Type B pancreatic cell (in vitro differentiated cells): ENCODE results near the gene PARD3. TPM values are rescaled to one million over a fixed set of nuclear protein-coding genes. Genes with fewer than 3 reads are reported as not detected.
"Not testable (repeated sequence)": the region's sequence is repeated elsewhere in the genome, so short reads cannot be mapped to it uniquely, and the experiment has no call there.

Experiments
- DNase-seq: peaks from one replicate; pipeline ENCODE4 v3.0.0; 2021; ENCODE audit warnings: mixed read lengths; ENCODE audit not compliant: unreplicated experiment; ENCODE audit errors: extremely low spot score
- H3K27ac Mint-ChIP-seq: 2 replicates; pipeline ENCODE4 v1.8.0; 2021; ENCODE audit warnings: mild to moderate bottlenecking, mixed read lengths
- H3K27me3 Mint-ChIP-seq: 2 replicates; pipeline ENCODE4 v1.8.0; 2021; ENCODE audit warnings: mixed read lengths
- H3K36me3 Mint-ChIP-seq: 2 replicates; pipeline ENCODE4 v1.8.0; 2021; ENCODE audit warnings: mixed read lengths
- H3K4me1 Mint-ChIP-seq: one replicate; pipeline ENCODE4 v1.8.0; 2021; ENCODE audit warnings: mixed read lengths; ENCODE audit not compliant: unreplicated experiment
- H3K4me3 Mint-ChIP-seq: 2 replicates; pipeline ENCODE4 v1.8.0; 2021; ENCODE audit warnings: mild to moderate bottlenecking, mixed read lengths
- H3K9me3 Mint-ChIP-seq: 2 replicates; pipeline ENCODE4 v1.8.0; 2021; ENCODE audit warnings: mixed read lengths
- total RNA-seq: library from RNA; stranded (reverse); gene quantifications from 2 replicates; pipeline ENCODE4 v1.2.1, GENCODE V29; 2021; ENCODE audit warnings: low replicate concordance
- TF ChIP-seq, protein P1 (sequence below): fragments of 200-600 bp; sonication (generic); conservative IDR thresholded peaks from 2 replicates; pipeline ENCODE4 v1.5.0; 2021; ENCODE audit warnings: antibody characterized with exemption, mild to moderate bottlenecking

The PARD3 gene
- total RNA-seq, 1 donor from 2014 or later, result 52.3 TPM

DNA sequence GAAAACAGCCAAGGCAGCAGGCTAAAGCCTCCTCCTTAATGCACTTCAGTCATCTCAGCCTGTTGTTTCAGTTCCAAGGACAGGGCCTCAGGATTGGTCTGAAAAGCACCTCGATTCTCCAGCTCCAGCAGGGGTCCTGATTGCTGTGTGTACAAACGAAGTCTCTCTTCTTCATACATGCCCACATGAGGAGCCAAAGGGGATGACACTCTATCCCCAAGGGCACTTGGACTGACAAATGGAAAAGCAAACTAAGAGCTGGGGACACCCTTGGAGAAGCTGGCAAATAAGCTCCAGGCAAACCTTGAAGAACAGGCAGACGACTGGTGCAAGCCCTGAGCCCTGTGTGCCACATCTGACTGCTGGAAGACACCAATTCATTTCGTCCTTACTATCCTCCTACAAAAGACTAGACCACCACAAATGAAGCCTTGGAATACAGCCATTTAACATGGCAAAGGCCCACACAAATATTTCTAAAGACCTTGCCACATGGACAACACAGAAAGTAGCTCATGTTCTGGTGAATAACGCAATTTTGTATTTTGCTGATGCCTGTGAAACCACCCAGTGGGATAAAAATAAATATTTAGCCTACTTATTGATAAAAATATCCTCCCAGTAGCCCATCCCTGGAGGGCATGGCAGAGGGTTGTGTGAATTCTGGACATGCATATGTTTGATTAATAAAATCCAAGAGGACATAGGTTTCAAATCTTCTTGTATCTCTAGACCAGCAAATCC is 61.9 kb downstream of the PARD3 start:
- Mint-ChIP-seq H3K4me1 (peaks cover 47% of the 10 kb centered on the region), H3K36me3 (no peaks in the 10 kb centered on the region), H3K27me3 (no peaks in the 10 kb centered on the region), H3K27ac (no peak overlapping the region), H3K4me3 (no peak overlapping the region), H3K9me3 (no peaks in the 10 kb centered on the region)
- TF ChIP-seq, protein P1, sequence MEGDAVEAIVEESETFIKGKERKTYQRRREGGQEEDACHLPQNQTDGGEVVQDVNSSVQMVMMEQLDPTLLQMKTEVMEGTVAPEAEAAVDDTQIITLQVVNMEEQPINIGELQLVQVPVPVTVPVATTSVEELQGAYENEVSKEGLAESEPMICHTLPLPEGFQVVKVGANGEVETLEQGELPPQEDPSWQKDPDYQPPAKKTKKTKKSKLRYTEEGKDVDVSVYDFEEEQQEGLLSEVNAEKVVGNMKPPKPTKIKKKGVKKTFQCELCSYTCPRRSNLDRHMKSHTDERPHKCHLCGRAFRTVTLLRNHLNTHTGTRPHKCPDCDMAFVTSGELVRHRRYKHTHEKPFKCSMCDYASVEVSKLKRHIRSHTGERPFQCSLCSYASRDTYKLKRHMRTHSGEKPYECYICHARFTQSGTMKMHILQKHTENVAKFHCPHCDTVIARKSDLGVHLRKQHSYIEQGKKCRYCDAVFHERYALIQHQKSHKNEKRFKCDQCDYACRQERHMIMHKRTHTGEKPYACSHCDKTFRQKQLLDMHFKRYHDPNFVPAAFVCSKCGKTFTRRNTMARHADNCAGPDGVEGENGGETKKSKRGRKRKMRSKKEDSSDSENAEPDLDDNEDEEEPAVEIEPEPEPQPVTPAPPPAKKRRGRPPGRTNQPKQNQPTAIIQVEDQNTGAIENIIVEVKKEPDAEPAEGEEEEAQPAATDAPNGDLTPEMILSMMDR, result no peak
- no peak for DNase-seq

DNA sequence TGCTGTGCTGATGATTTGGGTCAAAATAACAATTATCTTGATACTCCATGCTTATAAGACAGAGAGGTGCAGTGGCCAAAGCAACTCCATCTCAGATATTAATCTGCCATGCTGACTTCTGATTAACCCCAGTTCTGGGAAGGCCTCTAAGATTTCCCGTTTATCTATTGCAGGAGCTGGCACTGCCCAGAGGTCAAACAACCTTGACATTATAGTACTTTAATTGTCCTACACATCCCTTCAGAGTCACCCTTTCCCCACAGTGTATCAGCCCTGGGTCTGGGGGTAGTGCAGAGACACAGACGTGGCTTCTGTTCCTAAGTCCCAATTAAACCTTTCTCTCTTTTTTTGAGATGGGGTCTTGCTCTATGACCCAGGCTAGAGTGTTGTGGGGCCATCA is 63.8 kb downstream of the PARD3 start:
- H3K4me3 Mint-ChIP-seq, result no peak overlapping the region
- H3K27me3 Mint-ChIP-seq, result no peaks in the 10 kb centered on the region
- no peaks in the 10 kb centered on the region for H3K36me3 Mint-ChIP-seq
- H3K9me3 Mint-ChIP-seq, result no peaks in the 10 kb centered on the region
- TF ChIP-seq, protein P1, result no peak
- no peak overlapping the region for H3K27ac Mint-ChIP-seq
- H3K4me1 Mint-ChIP-seq, result peaks cover 53% of the 10 kb centered on the region
- DNase-seq, result no peak

DNA sequence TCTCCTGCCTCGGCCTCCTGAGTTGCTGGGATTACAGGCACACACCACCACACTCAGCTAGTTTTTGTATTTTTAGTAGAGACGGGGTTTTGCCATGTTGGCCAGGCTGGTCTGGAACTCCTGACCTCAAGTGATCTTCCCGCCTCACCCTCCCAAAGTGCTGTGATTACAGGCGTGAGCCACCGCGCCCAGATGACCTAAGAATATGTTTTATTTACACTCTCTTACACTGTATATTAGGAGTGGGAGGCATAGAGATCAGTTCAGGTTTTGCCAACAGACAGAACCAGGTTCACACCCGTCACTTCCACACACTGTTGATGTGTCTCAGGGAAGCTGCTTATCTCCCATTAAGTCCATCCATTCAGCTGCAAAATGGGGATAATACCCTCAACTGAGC is 64.3 kb downstream of the PARD3 start:
- not testable (repeated sequence) for H3K27ac Mint-ChIP-seq

DNA sequence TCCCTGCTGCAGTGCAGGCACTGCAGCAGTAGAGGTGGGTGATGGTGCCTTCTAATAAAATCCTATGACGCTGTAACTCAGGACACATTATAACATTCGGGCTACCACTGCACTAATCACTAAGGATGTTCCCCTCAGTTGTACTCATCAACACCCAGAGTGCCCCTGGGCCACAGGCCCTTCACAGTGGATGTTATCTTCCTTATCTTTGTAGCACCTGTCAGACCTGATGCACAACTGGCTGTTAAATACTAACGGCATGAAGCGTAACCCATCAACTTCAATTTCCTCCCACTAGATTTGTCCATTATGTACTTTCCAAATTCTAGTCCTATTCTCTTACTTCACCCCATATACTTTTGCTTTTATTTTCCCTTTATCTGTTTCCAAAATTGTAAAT is 66.3 kb downstream of the PARD3 start:
- Mint-ChIP-seq H3K4me1 (peaks cover 43% of the 10 kb centered on the region), H3K27ac (no peak overlapping the region), H3K4me3 (no peak overlapping the region), H3K27me3 (no peaks in the 10 kb centered on the region), H3K36me3 (no peaks in the 10 kb centered on the region), H3K9me3 (no peaks in the 10 kb centered on the region)
- TF ChIP-seq, protein P1, result no peak
- DNase-seq, result no peak

More for the DNA sequence above, 64.3 kb downstream of the PARD3 start:
- H3K27me3 Mint-ChIP-seq, H3K9me3 Mint-ChIP-seq, DNase-seq, H3K4me3 Mint-ChIP-seq, H3K36me3 Mint-ChIP-seq: not testable (repeated sequence)
- H3K4me1 Mint-ChIP-seq, result peaks cover 52% of the 10 kb centered on the region

DNA sequence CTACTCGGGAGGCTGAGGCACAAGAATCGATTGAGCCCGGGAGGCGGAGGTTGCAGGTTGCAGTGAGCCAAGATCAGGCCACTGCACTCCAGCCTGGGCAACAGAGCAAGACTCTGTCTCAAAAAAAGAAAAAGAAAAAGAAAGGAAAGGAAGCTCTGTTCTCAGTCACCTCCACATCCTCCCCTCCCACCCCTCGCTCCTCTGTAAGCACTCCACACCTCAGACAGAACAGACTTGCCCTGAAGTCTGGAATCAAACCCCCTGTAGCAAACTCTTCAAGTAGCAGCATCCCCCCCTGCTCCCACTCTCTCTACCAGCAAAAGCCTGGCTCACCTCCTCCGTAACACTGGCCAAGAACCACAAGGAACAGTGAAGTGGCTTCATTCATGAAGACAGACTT is 66.7 kb downstream of the PARD3 start:
- Mint-ChIP-seq H3K4me3 (no peak overlapping the region), H3K27me3 (no peaks in the 10 kb centered on the region), H3K4me1 (peaks cover 40% of the 10 kb centered on the region), H3K9me3 (no peaks in the 10 kb centered on the region), H3K36me3 (no peaks in the 10 kb centered on the region), H3K27ac (no peak overlapping the region)
- TF ChIP-seq, protein P1, result no peak
- no peak for DNase-seq

DNA sequence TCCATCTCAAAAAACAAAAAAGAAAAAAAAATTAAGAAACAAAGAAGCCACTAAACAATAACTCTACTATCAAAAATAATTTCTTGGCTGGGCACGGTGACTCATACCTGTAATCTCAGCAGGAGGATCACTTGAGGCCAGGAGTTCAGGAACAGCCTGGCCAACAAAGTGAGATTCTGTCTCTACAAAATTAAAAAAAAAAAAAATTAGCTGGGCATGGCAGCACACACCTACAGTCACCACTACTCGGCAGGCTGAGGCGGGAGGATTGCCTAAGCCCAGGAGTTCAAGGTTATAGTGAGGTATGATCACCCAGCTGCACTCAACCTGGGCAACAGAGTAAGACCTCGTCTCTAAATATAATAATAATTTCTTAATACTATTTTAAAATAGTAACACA is 69.0 kb downstream of the PARD3 start:
- H3K27me3 Mint-ChIP-seq, result no peaks in the 10 kb centered on the region
- TF ChIP-seq, protein P1, result no peak
- no peak overlapping the region for H3K4me3 Mint-ChIP-seq
- H3K4me1 Mint-ChIP-seq, result peaks cover 25% of the 10 kb centered on the region
- no peaks in the 10 kb centered on the region for H3K9me3 Mint-ChIP-seq
- no peak overlapping the region for H3K27ac Mint-ChIP-seq
- H3K36me3 Mint-ChIP-seq, result no peaks in the 10 kb centered on the region
- no peak for DNase-seq
